HG02642 (cell line): Measurements from ENCODE around the gene TMEM18.

Experiments
- ATAC-seq: cut with Tn5 transposase; IDR thresholded peaks from one replicate; pipeline ENCODE4 v1.9.1; 2021; ENCODE audit warnings: mild to moderate bottlenecking; ENCODE audit not compliant: unreplicated experiment, poor library complexity

TMEM18 gene

DNA sequence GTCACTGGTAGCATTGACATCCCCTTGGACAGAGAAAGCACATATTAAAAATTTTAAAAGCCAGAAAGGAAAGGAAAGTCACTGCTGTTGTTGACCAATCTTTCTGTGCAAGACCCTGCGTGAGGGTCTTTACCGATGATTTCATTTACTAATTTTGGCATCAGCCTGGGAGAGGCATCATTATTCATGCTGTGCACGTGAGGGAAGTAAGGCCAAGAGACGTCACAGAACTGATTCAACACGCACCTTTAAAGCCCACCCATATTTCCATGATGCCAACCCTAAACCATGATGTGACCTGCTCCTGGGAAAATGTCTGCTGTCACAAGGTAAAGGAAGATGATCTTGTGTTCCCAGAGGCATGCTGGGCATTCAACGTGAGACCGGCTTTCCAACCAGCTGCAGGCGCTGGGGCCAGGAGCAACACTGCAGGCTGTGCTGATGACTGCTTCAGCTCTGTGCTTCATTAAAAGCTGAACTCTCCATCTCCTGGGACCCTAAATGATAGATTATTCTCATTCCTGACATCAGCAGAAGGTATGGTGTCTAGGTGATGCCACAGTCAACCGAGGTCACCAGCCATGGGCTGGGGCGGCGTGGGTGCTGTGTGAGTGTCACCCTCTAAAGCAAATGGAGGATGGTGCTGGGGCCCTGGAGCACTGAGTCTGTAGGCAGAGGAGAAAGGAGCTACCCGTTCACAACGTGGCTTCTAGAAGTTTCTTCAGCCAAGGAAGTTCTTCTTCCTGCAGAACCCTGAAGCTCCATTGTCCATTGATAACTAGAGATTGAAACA, 53.9 kb downstream of the TMEM18 start:
- no peak for ATAC-seq

GRCh38 chr2:622357-622756, 54.8 kb downstream of the TMEM18 start:
- ATAC-seq, result no peak

DNA sequence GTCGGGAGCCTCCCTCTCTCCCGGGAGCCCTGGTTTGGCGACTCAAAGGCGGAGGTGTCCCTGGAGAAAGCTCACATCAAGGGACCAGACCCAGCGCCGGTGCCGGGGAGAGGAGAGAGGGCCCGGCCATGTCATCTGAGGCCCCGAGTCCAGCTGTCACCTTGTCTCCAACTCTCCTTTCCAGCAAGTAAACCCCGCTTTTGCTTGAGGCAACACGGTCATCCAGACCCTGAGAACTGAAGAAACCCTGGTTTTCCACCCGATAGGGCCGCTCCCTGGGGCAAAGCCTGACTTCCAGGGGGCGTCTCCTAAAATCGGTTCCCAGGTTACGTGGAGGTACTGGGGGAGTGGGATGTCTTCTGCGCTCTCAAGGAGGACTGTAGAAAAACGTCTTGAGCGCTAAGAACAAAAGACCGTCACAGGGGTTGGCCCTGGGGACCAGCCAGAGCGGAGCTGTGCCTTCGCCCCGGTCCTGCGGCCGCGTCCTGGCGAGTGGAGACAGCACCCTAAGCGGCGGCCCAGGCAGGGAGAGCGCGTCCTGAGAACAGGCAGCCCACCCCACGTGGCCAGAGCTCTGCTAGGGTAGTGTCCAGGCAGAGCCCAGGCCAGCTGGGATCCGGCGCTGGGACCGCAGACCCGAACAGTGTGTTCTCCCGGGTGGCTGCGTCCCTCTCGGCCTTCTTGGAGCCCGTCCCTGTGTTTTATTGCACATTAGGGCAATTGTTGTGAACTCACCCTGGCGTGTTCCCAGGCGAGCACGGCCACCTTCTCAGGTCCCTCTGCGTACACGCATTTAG, 55.7 kb downstream of the TMEM18 start:
- ATAC-seq, result no peak

DNA sequence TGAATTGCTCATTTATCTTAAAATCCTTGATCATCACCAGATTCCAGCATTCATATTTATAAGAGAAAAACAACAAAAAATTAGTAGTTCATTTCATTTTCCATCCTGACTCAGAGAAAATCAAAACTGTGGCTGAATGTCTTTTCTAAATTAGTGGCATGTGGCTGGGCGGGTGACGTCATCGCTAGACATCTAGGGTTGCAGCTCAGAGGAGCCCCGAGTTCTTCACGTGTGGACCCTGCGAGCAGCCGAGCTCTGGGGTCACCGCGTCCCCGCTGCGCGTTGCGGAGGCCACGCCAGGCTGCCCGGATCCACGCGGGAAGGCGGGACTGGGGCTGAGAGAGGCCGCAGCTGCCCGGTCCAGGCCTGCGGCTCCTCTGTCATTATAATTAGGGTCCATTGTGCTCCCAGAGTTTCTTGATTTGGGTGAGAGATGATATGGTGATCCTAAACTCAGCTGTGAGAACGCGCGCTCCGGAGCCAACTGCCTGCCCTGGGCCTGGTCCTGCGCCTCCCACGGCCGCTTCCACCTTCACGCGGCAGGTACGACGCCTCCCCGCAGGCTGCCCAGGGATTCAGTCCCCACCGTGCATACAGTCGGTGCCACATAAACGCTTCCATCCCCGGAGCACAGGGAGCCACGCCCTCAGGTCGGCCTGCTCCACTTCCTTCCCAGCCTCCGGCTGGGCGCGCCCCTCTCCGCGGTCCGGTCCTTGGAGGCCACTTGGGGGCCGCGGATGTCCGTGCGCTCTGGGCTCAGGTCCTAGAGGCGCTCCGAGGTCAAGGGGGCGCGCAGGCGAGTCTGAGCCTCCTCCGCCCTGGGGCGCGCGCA, 56.5 kb downstream of the TMEM18 start:
- no peak for ATAC-seq

DNA sequence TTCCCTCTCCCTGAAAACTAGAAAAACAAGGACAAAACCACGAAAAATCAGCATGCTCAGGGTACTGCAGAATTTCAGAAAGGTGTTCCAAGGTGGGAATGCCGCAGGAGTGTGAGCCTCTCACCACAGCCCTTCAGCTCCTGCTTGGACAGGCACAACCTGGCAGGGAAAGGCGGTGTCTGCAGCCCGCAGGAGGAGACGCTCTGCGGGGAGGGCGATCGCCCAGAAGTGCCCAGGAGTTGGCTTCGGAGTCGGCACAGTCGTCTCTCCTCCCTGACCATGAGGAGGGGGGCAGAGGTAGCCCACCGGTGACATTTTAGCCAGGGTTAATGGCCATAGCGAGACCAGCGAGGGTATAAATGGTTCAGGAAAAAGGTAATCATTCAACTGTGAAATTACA, 57.2 kb downstream of the TMEM18 start:
- ATAC-seq, result no peak

- no peak for ATAC-seq
Measured at GRCh38 chr2:618422-618990, 58.7 kb downstream of the TMEM18 start.

DNA sequence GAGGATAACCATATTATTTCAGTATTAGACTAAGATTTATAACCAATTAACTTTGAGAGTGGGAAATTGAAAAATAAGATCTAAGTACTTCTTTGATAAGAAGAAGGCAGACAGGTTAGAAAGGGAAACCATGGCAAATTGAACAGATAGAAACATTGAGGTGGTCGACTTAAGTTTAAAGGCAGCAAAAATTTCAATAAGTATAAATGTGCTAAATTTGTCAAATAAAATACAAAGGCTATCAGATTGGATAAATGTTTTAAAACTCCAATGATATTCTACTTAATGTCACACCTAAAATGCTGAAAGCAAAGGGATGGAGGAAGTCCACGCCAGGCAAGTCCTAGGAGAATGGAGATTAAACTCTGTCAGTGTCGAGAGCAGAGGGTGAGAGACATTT, 59.2 kb downstream of the TMEM18 start:
- ATAC-seq, result no peak
